B cell (primary cell): ENCODE measurements around the gene ITGB6. TPM values are rescaled to one million over a fixed set of nuclear protein-coding genes. Genes with fewer than 3 reads are reported as not detected.
"Not testable (repeated sequence)": the region's sequence is repeated elsewhere in the genome, so short reads cannot be mapped to it uniquely, and the experiment has no call there.

Experiments used
- ATAC-seq: fragments of 200-7000 bp; cut with Tn5 transposase; one replicate; pipeline ENCODE4 v1.10.0; 2021; ENCODE audit warnings: low read depth, mild to moderate bottlenecking, moderate number of reproducible peaks, moderate library complexity
- CTCF ChIA-PET: fragments of 350-600 bp; sonication (Branson Sonifier 250); formaldehyde crosslinking; loops from one replicate; lab custom pipeline; 2021; ENCODE audit warnings: antibody characterized with exemption, inconsistent platforms; lab: Charles Lee
- POLR2A ChIA-PET: fragments of 350-600 bp; sonication (Branson Sonifier 250); formaldehyde crosslinking; loops from one replicate; lab custom pipeline; 2021; ENCODE audit warnings: antibody characterized with exemption; lab: Charles Lee
- DNase-seq: peaks from one replicate; pipeline ENCODE4 v3.0.0; 2013
- H2AFZ ChIP-seq: 2 replicates; pipeline ENCODE4 v1.6.1; 2012; ENCODE audit warnings: mild to moderate bottlenecking, low read depth, low read length; ENCODE audit not compliant: insufficient read depth, poor library complexity, severe bottlenecking
- H3K27ac ChIP-seq, 2 donors: 1 replicate in 1 of 2; 2 replicates in 1 of 2; pipeline ENCODE4 v1.5.1; 2012 to 2013; ENCODE audit warnings: low read length in 2 of 2, mild to moderate bottlenecking in 2 of 2, moderate library complexity in 1 of 2
- H3K27me3 ChIP-seq, 4 experiments: fragments of 200-600 bp in 1 of 4; sonication (generic) in 1 of 4; replicated peaks in 1 of 4; 1 replicate in 2 of 4; 2 replicates in 2 of 4; pipeline versions ENCODE4 v1.6.1 to v1.7.0; 2013 to 2016; ENCODE audit warnings: low read length in 3 of 4, mild to moderate bottlenecking in 2 of 4, mixed read lengths in 1 of 4, moderate library complexity in 1 of 4; ENCODE audit not compliant: insufficient read depth in 4 of 4, control insufficient read depth in 3 of 4; ENCODE audit errors: control extremely low read depth in 1 of 4
- H3K36me3 ChIP-seq, 2 experiments: replicated peaks in 1 of 2; 1 replicate in 1 of 2; 2 replicates in 1 of 2; pipeline versions ENCODE4 v1.6.1 to v1.7.1; 2013; ENCODE audit warnings: low read length in 1 of 2; ENCODE audit not compliant: insufficient read depth in 2 of 2, control insufficient read depth in 1 of 2; ENCODE audit errors: control extremely low read depth in 1 of 2, extremely low read depth in 1 of 2
- H3K4me1 ChIP-seq, 2 donors: fragments of 200-600 bp in 1 of 2; sonication (generic) in 1 of 2; 1 replicate in 1 of 2; 2 replicates in 1 of 2; pipeline versions ENCODE4 v1.5.1 to v1.6.1; 2013 to 2017; ENCODE audit warnings: low read length in 2 of 2; ENCODE audit not compliant: control insufficient read depth in 2 of 2, insufficient read depth in 2 of 2
- H3K4me2 ChIP-seq: replicated peaks from 2 replicates; pipeline ENCODE3; 2012; ENCODE audit warnings: mild to moderate bottlenecking, low read depth, low read length; ENCODE audit not compliant: poor library complexity, severe bottlenecking
- H3K4me3 ChIP-seq, 5 experiments: fragments of 200-600 bp in 1 of 5; sonication (generic) in 1 of 5; 1 replicate in 3 of 5; 2 replicates in 2 of 5; pipeline versions ENCODE4 v1.5.1 to v1.7.0; 2011 to 2016; ENCODE audit warnings: low read length in 4 of 5, mild to moderate bottlenecking in 4 of 5, low read depth in 2 of 5, control low read depth in 1 of 5, moderate library complexity in 1 of 5; ENCODE audit not compliant: insufficient read depth in 1 of 5; ENCODE audit errors: control extremely low read depth in 1 of 5, extremely low read depth in 1 of 5
- H3K79me2 ChIP-seq: fragments of 200-600 bp; sonication (generic); one replicate; pipeline ENCODE4 v1.6.0; 2016; ENCODE audit warnings: low read length; ENCODE audit not compliant: control insufficient read depth, insufficient read depth
- H3K9ac ChIP-seq: fragments of 200-600 bp; sonication (generic); 2 replicates; pipeline ENCODE4 v1.6.1; 2017; ENCODE audit warnings: mild to moderate bottlenecking, low read length, moderate library complexity
- H3K9me3 ChIP-seq, 3 donors: one replicate each; pipeline versions ENCODE4 v1.6.1 to v1.7.1; 2013; ENCODE audit warnings: low read length in 2 of 3; ENCODE audit not compliant: control insufficient read depth in 2 of 3, insufficient read depth in 1 of 3; ENCODE audit errors: control extremely low read depth in 1 of 3
- H4K20me1 ChIP-seq: 2 replicates; pipeline ENCODE4 v1.6.0; 2012; ENCODE audit warnings: mild to moderate bottlenecking, low read length; ENCODE audit not compliant: insufficient read depth, control insufficient read depth, poor library complexity, severe bottlenecking
- H3K27ac Mint-ChIP-seq: one replicate; pipeline ENCODE4 v1.8.0; 2021; ENCODE audit warnings: mixed read lengths
- H3K27me3 Mint-ChIP-seq: one replicate; pipeline ENCODE4 v1.8.0; 2021; ENCODE audit warnings: mixed read lengths
- H3K4me1 Mint-ChIP-seq: one replicate; pipeline ENCODE4 v1.8.0; 2021; ENCODE audit warnings: mixed read lengths
- H3K4me3 Mint-ChIP-seq: one replicate; pipeline ENCODE4 v1.8.0; 2021; ENCODE audit warnings: mixed read lengths
- H3K9me3 Mint-ChIP-seq: one replicate; pipeline ENCODE4 v1.8.0; 2022; ENCODE audit warnings: mixed read lengths; ENCODE audit not compliant: insufficient read depth
- EZH2 ChIP-seq: IDR thresholded peaks from 2 replicates; pipeline ENCODE4 v1.6.1; 2012; ENCODE audit warnings: borderline replicate concordance, low read depth, mild to moderate bottlenecking, moderate library complexity, low read length; ENCODE audit not compliant: insufficient read depth, poor library complexity, severe bottlenecking
- WGBS: methylation state at CpG from one replicate; pipeline ENCODE4 v1.1.5; 2013; ENCODE audit warnings: missing lambda C conversion rate; ENCODE audit not compliant: insufficient coverage; 5-methylcytosine and 5-hydroxymethylcytosine counted together
- intact Hi-C: fragments of 100-400 bp; cut with micrococcal nuclease; formaldehyde crosslinking; loops from one replicate; pipeline ENCODE4 v1.10.0; 2022
- polyA plus RNA-seq: library from polyadenylated mRNA; depleted of rRNA; stranded (reverse); fragments of >200 nt; gene quantifications from 2 replicates; pipeline ENCODE4 v1.2.3, GENCODE V29; 2012
- total RNA-seq, 2 donors: library from RNA; stranded (reverse); fragments of 120-200 nt in 1 of 2; gene quantifications; 1 replicate in 1 of 2; 2 replicates in 1 of 2; pipeline versions ENCODE4 v1.2.3 to v1.2.4, GENCODE V29; 2013 to 2022
- TF ChIP-seq, protein P1 (sequence below): fragments of 200-600 bp; IDR thresholded peaks from one replicate; pipeline ENCODE4 v1.8.0; 2022; ENCODE audit warnings: antibody characterized with exemption, mild to moderate bottlenecking

The ITGB6 gene
- total and polyA plus RNA-seq, 2 donors (not counting 1 experiment from before 2014, with no cell fraction given) = not detected

DNA sequence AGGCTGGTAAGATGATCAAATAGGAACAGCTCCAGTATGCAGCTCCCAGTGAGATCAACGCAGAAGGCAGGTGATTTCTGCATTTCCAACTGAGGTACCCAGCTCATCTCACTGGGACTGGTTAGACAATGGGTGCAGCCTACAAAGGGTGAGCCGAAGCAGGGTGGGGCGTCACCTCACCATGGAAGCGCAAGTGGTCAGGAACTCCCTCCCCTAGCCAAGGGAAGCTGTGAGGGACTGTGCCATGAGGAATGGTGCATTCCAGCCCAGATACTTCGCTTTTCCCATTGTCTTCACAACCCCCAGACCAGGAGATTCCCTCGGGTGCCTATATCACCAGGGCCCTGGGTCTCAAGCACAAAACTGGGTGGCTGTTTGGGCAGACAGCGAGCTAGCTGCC is 19.4 kb downstream of the ITGB6 start:
- H3K4me3 ChIP-seq, H3K27me3 ChIP-seq, H2AFZ ChIP-seq, CTCF ChIA-PET, H3K4me3 Mint-ChIP-seq, H3K4me1 ChIP-seq, H3K79me2 ChIP-seq, H4K20me1 ChIP-seq, H3K9ac ChIP-seq, H3K9me3 ChIP-seq, ATAC-seq, H3K4me1 Mint-ChIP-seq, H3K4me2 ChIP-seq, intact Hi-C loops, H3K27ac ChIP-seq, DNase-seq, POLR2A ChIA-PET, H3K9me3 Mint-ChIP-seq, H3K36me3 ChIP-seq, H3K27ac Mint-ChIP-seq: not testable (repeated sequence)
- peaks cover 17% of the 10 kb centered on the region for H3K27me3 Mint-ChIP-seq
- WGBS = 96% methylated on average over 6 of the region's 7 CpGs

DNA sequence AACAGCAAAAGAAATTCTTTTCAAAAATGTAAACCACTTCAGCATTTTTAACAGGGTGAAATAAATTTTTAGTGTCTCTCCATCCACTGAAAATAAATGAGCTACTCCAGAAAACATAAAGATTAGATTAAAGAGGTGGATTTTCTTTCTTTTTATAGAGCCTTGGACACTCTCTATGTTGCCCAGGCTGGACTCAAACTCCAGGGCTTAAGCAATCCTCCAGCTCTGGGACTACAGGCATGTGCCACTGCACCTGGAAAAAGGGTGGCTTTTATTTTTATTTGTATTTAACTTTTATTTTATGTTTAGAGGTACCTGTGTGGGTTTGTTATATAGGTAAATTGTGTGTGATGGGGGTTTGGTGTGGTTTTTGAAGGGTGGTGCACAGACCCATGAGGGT is 19.9 kb downstream of the ITGB6 start:
- H3K4me1 Mint-ChIP-seq = no peaks in the 10 kb centered on the region
- Histone ChIP-seq H3K9ac (no peak overlapping the region), H3K27me3 (peaks cover 0 to 4% (median 0%) of the 10 kb centered on the region in 4 experiments), H2AFZ (no peak overlapping the region), H3K4me2 (no peak overlapping the region), H3K4me1 (no peaks in the 10 kb centered on the region), H3K4me3 (no peak overlapping the region), H4K20me1 (no peaks in the 10 kb centered on the region), H3K79me2 (no peaks in the 10 kb centered on the region), H3K36me3 (no peaks in the 10 kb centered on the region), H3K9me3 (no peaks in the 10 kb centered on the region), H3K27ac (no peak overlapping the region)
- ATAC-seq = no peak
- H3K27me3 Mint-ChIP-seq = peaks cover 17% of the 10 kb centered on the region
- no peak for DNase-seq
- ChIA-PET CTCF (no interaction called here), POLR2A (no interaction called here)
- intact Hi-C loops = no loop called here
- no peaks in the 10 kb centered on the region for H3K9me3 Mint-ChIP-seq
- no peak for TF ChIP-seq EZH2
- TF ChIP-seq, protein P1, sequence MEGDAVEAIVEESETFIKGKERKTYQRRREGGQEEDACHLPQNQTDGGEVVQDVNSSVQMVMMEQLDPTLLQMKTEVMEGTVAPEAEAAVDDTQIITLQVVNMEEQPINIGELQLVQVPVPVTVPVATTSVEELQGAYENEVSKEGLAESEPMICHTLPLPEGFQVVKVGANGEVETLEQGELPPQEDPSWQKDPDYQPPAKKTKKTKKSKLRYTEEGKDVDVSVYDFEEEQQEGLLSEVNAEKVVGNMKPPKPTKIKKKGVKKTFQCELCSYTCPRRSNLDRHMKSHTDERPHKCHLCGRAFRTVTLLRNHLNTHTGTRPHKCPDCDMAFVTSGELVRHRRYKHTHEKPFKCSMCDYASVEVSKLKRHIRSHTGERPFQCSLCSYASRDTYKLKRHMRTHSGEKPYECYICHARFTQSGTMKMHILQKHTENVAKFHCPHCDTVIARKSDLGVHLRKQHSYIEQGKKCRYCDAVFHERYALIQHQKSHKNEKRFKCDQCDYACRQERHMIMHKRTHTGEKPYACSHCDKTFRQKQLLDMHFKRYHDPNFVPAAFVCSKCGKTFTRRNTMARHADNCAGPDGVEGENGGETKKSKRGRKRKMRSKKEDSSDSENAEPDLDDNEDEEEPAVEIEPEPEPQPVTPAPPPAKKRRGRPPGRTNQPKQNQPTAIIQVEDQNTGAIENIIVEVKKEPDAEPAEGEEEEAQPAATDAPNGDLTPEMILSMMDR = no peak
- H3K27ac Mint-ChIP-seq = no peak overlapping the region
- H3K4me3 Mint-ChIP-seq = no peak overlapping the region
